T-cell (primary cell): ENCODE results near the gene CAPN2. TPM values are rescaled to one million over a fixed set of nuclear protein-coding genes. Genes with fewer than 3 reads are reported as not detected.

Source experiments
- ATAC-seq, 4 experiments: fragments of 200-7000 bp in 3 of 4; fragments of 150-1000 bp in 1 of 4; cut with Tn5 transposase; replicated peaks in 1 of 4; 1 replicate in 3 of 4; 2 replicates in 1 of 4; pipeline ENCODE4 v1.10.0; 2021; ENCODE audit warnings: moderate library complexity in 3 of 4, mild to moderate bottlenecking in 2 of 4, moderate number of reproducible peaks in 1 of 4
- CTCF ChIA-PET, 2 donors: fragments of 300-600 bp; sonication (Branson Sonifier 250); formaldehyde crosslinking; loops; one replicate each; lab custom pipeline; 2022; ENCODE audit warnings: antibody characterized with exemption in 2 of 2; lab: Charles Lee
- POLR2A ChIA-PET, 2 donors: fragments of 300-600 bp; sonication (Branson Sonifier 250); formaldehyde crosslinking; loops; one replicate each; lab custom pipeline; 2022; ENCODE audit warnings: antibody characterized with exemption in 2 of 2; lab: Charles Lee
- DNase-seq, 35 experiments: peaks; one replicate each; pipeline versions ENCODE4 v3.0.0 to v3.0.0-alpha.2; 2013 to 2023
- H3K27ac ChIP-seq: one replicate; pipeline ENCODE4 v1.5.1; 2013; ENCODE audit warnings: low read length
- H3K27me3 ChIP-seq, 2 experiments: replicated peaks in 1 of 2; 1 replicate in 1 of 2; 2 replicates in 1 of 2; pipeline versions ENCODE4 v1.6.1 to v1.7.0; 2013; ENCODE audit warnings: low read length in 1 of 2, mixed read lengths in 1 of 2; ENCODE audit not compliant: control insufficient read depth in 2 of 2, insufficient read depth in 2 of 2; ENCODE audit errors: extremely low read depth in 1 of 2
- H3K36me3 ChIP-seq, 2 donors: 1 replicate in 1 of 2; 2 replicates in 1 of 2; pipeline versions ENCODE4 v1.6.1 to v1.7.0; 2013; ENCODE audit warnings: low read length in 1 of 2; ENCODE audit not compliant: control insufficient read depth in 2 of 2, insufficient read depth in 1 of 2; ENCODE audit errors: extremely low read depth in 1 of 2
- H3K4me1 ChIP-seq, 2 experiments: 1 replicate in 1 of 2; 2 replicates in 1 of 2; pipeline versions ENCODE4 v1.6.1 to v1.7.0; 2013; ENCODE audit warnings: low read length in 2 of 2, mixed read lengths in 1 of 2; ENCODE audit not compliant: insufficient read depth in 2 of 2, control insufficient read depth in 1 of 2; ENCODE audit errors: extremely low read depth in 1 of 2
- H3K4me3 ChIP-seq, 2 donors: 1 replicate in 1 of 2; 2 replicates in 1 of 2; pipeline versions ENCODE4 v1.5.1 to v1.7.0; 2013; ENCODE audit warnings: mild to moderate bottlenecking in 2 of 2, low read length in 1 of 2, moderate library complexity in 1 of 2; ENCODE audit not compliant: control insufficient read depth in 1 of 2; ENCODE audit errors: extremely low read depth in 1 of 2
- H3K9me3 ChIP-seq: 2 replicates; pipeline ENCODE4 v1.7.0; 2013
- H3K27ac Mint-ChIP-seq, 2 donors: one replicate each; pipeline ENCODE4 v1.8.0; 2020 to 2021; ENCODE audit warnings: mild to moderate bottlenecking in 2 of 2, mixed read lengths in 2 of 2
- H3K27me3 Mint-ChIP-seq, 2 donors: one replicate each; pipeline ENCODE4 v1.8.0; 2021 to 2022; ENCODE audit warnings: mixed read lengths in 2 of 2
- H3K36me3 Mint-ChIP-seq: one replicate; pipeline ENCODE4 v1.8.0; 2021; ENCODE audit warnings: mixed read lengths
- H3K4me1 Mint-ChIP-seq, 3 donors: one replicate each; pipeline ENCODE4 v1.8.0; 2020 to 2022; ENCODE audit warnings: mixed read lengths in 3 of 3, mild to moderate bottlenecking in 1 of 3
- H3K4me3 Mint-ChIP-seq, 3 donors: one replicate each; pipeline ENCODE4 v1.8.0; 2020 to 2022; ENCODE audit warnings: mild to moderate bottlenecking in 3 of 3, mixed read lengths in 3 of 3, moderate library complexity in 3 of 3
- H3K9me3 Mint-ChIP-seq, 3 donors: one replicate each; pipeline ENCODE4 v1.8.0; 2020 to 2022; ENCODE audit warnings: mixed read lengths in 3 of 3
- WGBS: methylation state at CpG from one replicate; pipeline ENCODE4 v1.1.5; 2013; ENCODE audit warnings: missing lambda C conversion rate; ENCODE audit not compliant: insufficient coverage; 5-methylcytosine and 5-hydroxymethylcytosine counted together
- total RNA-seq, 35 experiments: library from RNA in 6 of 35; stranded (reverse) in 6 of 35; fragments of 120-200 nt in 1 of 35; gene quantifications; one replicate each; pipeline versions ENCODE4 v1.2.1 to v1.2.4 and lab custom pipeline; 2013 to 2026

CAPN2 gene
- total RNA-seq, 5 donors from 2014 or later (not counting 1 experiment from before 2014, with no cell fraction given), result 146 to 206 (median 169) TPM

GRCh38 chr1:223752721-223753515 lies 40.6 kb downstream of the CAPN2 start:
- Mint-ChIP-seq H3K27ac (peak overlapping the region in 1 of 2 donors; percentile 64), H3K36me3 (peaks cover 53% of the 10 kb centered on the region), H3K9me3 (no peaks in the 10 kb centered on the region), H3K27me3 (no peaks in the 10 kb centered on the region), H3K4me3 (no peak overlapping the region), H3K4me1 (peaks cover 5 to 15% (median 12%) of the 10 kb centered on the region in 3 donors)
- 93% methylated on average over 11 of the region's 15 CpGs for WGBS
- DNase-seq (no peak), ATAC-seq (no peak)
- H3K27me3 ChIP-seq, result no peaks in the 10 kb centered on the region
- H3K27ac ChIP-seq, result no peak overlapping the region
- CTCF ChIA-PET, result interaction anchor here (0.5 to 4.6 kb wide), 4 partner anchors 25 to 57 kb away, joined by 3 to 56 read pairs (median 12); no protein-coding TSS in a partner anchor
- H3K9me3 ChIP-seq, result no peaks in the 10 kb centered on the region
- H3K4me1 ChIP-seq, result peaks cover 0 to 12% of the 10 kb centered on the region in 2 experiments
- H3K36me3 ChIP-seq, result peaks cover 0 to 83% of the 10 kb centered on the region in 2 donors
- POLR2A ChIA-PET, result interaction anchor here in 1 of 2 donors (0.6 kb wide), 1 partner anchor 66 kb away, joined by 5 read pairs; no protein-coding TSS in a partner anchor
- no peak overlapping the region for H3K4me3 ChIP-seq

DNA sequence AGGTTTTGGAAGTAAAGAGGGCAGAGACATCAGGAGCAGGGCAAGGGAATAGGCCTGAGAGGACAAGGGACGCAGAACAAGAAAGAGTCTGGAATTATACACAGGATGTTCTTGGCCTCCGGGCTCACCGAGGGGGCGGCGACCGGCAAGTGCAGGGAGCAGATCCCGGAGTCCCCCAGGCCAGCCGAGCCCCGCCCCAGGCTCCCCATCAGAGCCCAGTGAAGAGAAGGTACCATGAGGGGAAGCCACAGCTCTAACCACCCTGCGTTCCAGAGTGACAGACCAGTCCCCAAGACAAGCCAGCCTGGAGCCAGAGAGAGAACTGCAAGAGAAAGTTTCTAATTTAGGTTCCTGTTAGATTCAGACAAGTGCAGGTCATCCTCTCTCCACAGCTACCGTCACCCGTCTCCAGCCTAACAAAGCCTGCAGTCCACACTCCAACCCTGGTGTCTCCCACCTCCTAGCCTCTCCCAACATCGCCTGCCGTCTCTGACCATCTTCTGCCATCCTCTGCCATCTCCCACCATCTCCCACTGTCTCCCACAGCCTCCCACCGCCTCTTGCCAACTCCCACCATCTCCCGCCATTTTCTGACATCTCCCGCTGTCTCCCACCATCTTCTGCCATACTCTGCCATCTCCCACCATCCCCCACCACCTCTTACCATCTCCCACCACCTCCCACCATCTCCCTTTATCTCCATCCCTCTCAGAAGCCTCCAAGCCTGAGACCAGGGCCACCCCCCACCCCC lies 42.5 kb downstream of the CAPN2 start:
- WGBS, result 100% methylated on average over 13 of the region's 17 CpGs

GRCh38 chr1:223755432-223755792 lies 43.1 kb downstream of the CAPN2 start:
- WGBS, result 98% methylated on average over 7 of the region's 9 CpGs
- DNase-seq (no peak), ATAC-seq (no peak)
- Mint-ChIP-seq H3K4me3 (no peak overlapping the region), H3K9me3 (no peaks in the 10 kb centered on the region), H3K27me3 (no peaks in the 10 kb centered on the region), H3K27ac (no peak overlapping the region), H3K4me1 (no peaks in the 10 kb centered on the region), H3K36me3 (peaks cover 62% of the 10 kb centered on the region)
- H3K27ac ChIP-seq, result no peak overlapping the region
- H3K4me1 ChIP-seq, result no peaks in the 10 kb centered on the region
- no peaks in the 10 kb centered on the region for H3K9me3 ChIP-seq
- H3K4me3 ChIP-seq, result no peak overlapping the region
- peaks cover 1 to 97% of the 10 kb centered on the region in 2 donors for H3K36me3 ChIP-seq
- POLR2A ChIA-PET, result no interaction called here
- H3K27me3 ChIP-seq, result no peaks in the 10 kb centered on the region
- CTCF ChIA-PET, result interaction anchor here in 1 of 2 donors (1.2 kb wide), 1 partner anchor 72 kb away, joined by 4 read pairs; no protein-coding TSS in a partner anchor

More for the DNA sequence above, 42.5 kb downstream of the CAPN2 start:
- Mint-ChIP-seq H3K27ac (no peak overlapping the region), H3K9me3 (no peaks in the 10 kb centered on the region), H3K4me3 (no peak overlapping the region), H3K4me1 (peaks cover 0 to 2% (median 0%) of the 10 kb centered on the region in 3 donors), H3K27me3 (no peaks in the 10 kb centered on the region), H3K36me3 (peaks cover 62% of the 10 kb centered on the region)
- Histone ChIP-seq H3K9me3 (no peaks in the 10 kb centered on the region), H3K27ac (no peak overlapping the region), H3K4me1 (no peaks in the 10 kb centered on the region), H3K27me3 (no peaks in the 10 kb centered on the region), H3K4me3 (no peak overlapping the region), H3K36me3 (peaks cover 0 to 96% of the 10 kb centered on the region in 2 donors)
- ChIA-PET POLR2A (no interaction called here), CTCF (interaction anchor here in 1 of 2 donors (0.7 kb wide), 1 partner anchor 44 kb away, joined by 3 read pairs; no protein-coding TSS in a partner anchor)
- ATAC-seq (no peak), DNase-seq (no peak)

- DNase-seq, result no peak
- WGBS, result 86% methylated on average over 6 of the region's 13 CpGs
- H3K27me3 ChIP-seq, result no peaks in the 10 kb centered on the region
- H3K4me1 ChIP-seq, result no peaks in the 10 kb centered on the region
- POLR2A ChIA-PET, result no interaction called here
- no peaks in the 10 kb centered on the region for H3K9me3 ChIP-seq
- CTCF ChIA-PET, result interaction anchor here in 1 of 2 donors (0.5 to 1.2 kb wide), 2 partner anchors 38 to 73 kb away, joined by 3 to 4 read pairs; no protein-coding TSS in a partner anchor
- Mint-ChIP-seq H3K27me3 (no peaks in the 10 kb centered on the region), H3K4me3 (no peak overlapping the region), H3K9me3 (no peaks in the 10 kb centered on the region), H3K4me1 (no peaks in the 10 kb centered on the region), H3K27ac (no peak overlapping the region), H3K36me3 (peaks cover 64% of the 10 kb centered on the region)
- H3K36me3 ChIP-seq, result peaks cover 3 to 97% of the 10 kb centered on the region in 2 donors
- ATAC-seq, result no peak
- no peak overlapping the region for H3K4me3 ChIP-seq
- H3K27ac ChIP-seq, result no peak overlapping the region
Measured at GRCh38 chr1:223755992-223756775, 43.8 kb downstream of the CAPN2 start.

DNA sequence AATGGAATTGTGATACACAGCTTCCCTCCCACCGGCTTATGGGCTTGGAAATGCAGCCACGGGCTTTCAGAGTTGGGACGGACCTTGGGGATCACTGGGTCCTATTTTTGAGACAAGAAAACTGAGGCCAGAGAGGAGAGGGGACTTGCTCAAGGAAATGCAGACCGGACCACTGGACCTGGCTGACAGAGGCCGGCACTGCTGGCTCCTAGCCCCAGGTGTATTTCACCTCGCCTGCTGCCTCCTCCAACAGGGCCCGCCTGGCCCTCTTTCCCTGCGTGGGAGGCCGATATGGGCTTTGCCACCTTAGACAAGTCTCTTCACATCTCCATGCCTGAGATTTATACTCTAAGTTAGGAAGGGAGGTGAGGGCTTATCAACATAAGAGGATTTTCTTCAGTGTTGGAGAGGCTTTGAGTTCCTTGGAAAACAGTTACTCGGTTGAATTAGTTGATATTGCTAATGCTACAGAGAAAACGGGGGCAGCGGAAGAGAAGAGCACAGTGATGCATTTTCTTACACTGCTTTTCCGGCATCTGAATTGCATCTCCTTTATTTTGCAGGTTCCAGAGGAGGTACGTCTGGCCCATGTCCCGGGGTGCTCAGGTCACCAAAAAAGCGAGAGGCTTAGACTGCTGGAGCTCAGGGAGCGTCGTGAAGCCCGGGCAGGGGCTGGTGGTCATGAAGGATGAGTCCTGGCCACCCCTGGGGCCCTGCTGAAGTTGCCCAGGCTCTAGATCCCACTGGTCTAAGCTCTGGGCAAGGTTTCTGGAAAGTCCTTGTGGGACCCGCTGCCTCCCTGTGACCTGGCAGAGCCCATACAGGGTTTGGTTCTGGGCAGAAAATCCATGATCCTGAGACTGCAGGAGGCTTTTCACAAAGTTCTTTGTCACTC lies 44.7 kb downstream of the CAPN2 start:
- H3K27ac ChIP-seq, result no peak overlapping the region
- H3K27me3 ChIP-seq, result no peaks in the 10 kb centered on the region
- Mint-ChIP-seq H3K4me3 (no peak overlapping the region), H3K27me3 (no peaks in the 10 kb centered on the region), H3K36me3 (peaks cover 63% of the 10 kb centered on the region), H3K4me1 (no peaks in the 10 kb centered on the region), H3K27ac (no peak overlapping the region), H3K9me3 (no peaks in the 10 kb centered on the region)
- 95% methylated on average over 13 of the region's 20 CpGs for WGBS
- DNase-seq (no peak), ATAC-seq (no peak)
- no peaks in the 10 kb centered on the region for H3K4me1 ChIP-seq
- POLR2A ChIA-PET, result no interaction called here
- CTCF ChIA-PET, result interaction anchor here in 1 of 2 donors (0.5 kb wide), 1 partner anchor 39 kb away, joined by 3 read pairs; no protein-coding TSS in a partner anchor
- H3K9me3 ChIP-seq, result no peaks in the 10 kb centered on the region
- H3K4me3 ChIP-seq, result no peak overlapping the region
- peaks cover 3 to 96% of the 10 kb centered on the region in 2 donors for H3K36me3 ChIP-seq
